T-helper 2 cell (primary cell): ENCODE data around the gene CDKN3.
"Not testable (repeated sequence)": the region's sequence is repeated elsewhere in the genome, so short reads cannot be mapped to it uniquely, and the experiment has no call there.

Source experiments
- DNase-seq, 5 experiments: peaks; one replicate each; pipeline versions ENCODE4 v3.0.0 to v3.0.0-alpha.2; 2012 to 2022

The CDKN3 gene

DNA sequence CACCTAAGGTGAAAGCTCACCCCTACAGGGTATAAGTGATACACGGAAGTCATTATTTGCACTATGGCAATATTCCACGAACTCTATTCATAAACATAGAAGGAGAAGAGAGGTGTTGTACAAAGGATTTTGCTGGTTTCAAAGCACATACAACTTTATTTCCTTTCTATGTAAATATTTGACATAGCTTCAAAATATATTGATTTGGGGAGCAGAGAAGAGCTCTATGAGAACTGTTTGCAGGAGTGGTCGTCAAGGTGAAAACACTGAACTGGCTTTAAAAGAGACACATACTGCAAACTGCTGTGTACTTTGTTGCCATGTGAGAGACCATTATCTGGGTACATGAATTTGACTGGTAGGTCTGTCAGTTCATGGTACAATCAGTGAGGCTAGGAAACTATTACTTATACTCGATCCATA lies 27.7 kb downstream of the CDKN3 start:
- no peak for DNase-seq

DNA sequence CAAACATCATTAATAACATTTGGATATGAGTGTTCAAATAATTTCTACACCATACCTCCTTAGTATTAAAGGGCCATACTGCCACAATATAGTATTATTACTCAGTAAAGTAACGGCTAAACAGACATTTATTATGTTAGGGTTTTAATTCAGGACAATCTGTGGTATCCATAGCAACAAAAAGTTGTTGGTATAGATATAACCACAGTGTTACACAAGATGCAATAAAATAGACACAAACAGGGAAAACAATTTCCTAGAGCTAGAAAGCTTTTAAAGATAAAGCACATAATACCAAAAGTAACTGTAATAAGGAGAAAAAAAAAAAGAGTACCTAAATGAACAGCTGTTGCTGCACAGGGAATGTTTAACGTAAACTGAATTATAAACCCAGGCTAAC lies 28.3 kb downstream of the CDKN3 start:
- DNase-seq: no peak

DNA sequence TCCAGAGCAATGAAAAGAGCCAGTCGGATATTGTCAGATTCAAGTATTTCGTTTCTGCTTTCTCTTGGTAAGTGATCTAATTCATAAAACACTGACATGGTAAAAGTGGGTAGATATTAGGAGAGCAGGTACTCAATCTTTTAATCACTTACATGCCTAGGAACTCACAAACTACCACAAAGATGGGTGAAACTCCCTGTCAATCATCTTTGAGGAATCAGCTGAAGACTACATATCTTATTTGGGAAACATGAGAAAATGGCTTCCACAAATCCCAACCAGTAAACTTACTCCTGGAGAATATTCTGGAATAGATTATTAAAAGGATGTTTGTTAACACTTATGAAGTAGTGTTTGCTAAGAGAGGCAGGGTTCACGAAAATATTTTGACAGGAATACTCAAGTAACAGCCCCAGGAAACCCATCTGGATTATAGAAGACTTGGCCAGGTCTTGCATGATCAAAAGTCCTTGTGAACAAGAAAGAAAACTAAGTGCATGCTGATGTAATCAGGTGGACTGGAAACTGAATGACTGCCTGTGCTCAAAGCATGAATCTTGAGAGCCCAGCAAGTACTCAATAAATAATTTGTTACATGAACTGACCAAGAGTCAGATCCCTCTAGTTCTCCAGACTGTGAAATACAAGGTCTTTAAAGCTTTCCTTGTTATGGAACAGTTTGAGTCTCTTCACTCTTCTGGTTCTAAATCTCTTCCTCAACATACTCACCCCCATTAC lies 28.9 kb downstream of the CDKN3 start:
- DNase-seq: no peak

- DNase-seq: no peak
Measured at GRCh38 chr14:54427871-54428270, 31.1 kb downstream of the CDKN3 start.

DNA sequence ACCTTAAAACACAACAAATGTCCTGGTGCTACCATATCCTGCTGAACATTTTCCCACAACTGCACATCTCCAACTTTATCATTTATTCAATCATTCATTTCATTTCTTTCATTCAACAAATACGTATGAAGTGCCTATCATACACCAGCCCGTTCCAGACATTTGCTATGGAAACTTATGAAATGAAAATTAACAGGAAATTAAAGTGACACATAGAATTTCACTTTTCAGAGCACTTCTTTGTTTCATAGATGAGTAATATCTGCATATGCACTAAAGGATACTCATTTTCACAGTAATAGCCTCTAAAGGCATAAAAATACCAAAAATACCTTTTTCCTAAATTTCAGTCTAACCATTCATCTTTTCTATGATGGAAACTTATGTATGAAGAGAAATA lies 31.7 kb downstream of the CDKN3 start:
- DNase-seq: no peak

DNA sequence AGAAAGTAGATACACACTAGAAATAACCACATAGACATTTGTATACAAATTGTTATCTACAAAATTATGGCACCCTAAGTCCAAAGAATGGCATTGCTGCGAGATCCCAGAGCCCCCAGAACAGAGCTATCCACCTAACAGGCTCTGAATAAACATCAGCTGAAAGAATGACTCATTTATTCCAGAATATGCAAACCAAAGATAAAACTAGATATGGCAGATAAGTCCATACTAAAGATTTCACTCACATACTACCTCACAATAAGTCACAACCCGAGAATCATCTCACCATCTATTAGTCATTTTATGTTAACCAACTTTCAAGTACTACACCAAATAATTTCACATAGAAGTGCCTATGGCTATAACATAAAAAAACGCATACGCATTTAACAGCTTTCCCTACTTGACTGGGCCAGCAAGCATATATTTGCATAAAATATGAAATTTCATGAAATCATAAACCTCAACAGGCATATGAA lies 38.7 kb downstream of the CDKN3 start:
- DNase-seq: peak in 1 of 5 experiments; percentile 94

GRCh38 chr14:54437954-54438353 lies 41.1 kb downstream of the CDKN3 start:
- not testable (repeated sequence) for DNase-seq

DNA sequence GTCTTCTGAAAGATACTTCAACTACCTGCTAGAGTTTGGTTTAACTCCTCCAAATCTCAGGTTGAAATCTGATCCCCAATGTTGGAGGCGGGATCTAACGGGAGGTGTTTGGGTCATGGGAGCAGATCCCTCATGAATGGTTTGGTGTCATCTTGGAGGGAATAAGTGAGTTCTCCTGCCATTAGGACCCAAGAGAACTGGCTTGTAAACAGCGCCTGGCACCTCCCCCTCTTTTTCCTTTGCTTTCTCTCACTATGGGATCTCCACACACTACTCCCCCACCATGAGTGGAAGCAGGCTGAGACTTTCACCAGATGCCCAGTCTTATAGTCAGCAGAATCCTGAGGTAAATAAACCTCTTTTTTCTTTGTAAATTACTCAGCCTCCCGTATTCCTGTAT lies 41.9 kb downstream of the CDKN3 start:
- no peak for DNase-seq

DNA sequence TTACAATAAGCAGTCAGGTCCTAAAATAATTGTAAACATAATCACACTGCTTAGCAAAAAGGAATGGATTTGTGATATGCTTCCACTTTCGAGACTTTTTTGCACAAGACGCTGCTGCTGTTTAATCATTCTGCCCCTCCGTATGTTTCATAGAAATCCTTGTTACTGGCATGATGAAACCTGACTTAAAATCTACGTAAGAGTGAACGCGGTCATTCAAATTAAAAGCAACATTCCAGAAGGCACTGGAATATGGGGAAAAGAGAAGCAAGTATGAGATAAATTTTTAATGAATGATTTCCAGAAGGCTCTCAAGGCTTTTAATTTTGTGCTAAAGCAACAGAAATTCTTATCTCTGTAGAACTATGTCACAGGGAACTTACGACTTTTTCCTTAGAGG lies 43.2 kb downstream of the CDKN3 start:
- DNase-seq: no peak

DNA sequence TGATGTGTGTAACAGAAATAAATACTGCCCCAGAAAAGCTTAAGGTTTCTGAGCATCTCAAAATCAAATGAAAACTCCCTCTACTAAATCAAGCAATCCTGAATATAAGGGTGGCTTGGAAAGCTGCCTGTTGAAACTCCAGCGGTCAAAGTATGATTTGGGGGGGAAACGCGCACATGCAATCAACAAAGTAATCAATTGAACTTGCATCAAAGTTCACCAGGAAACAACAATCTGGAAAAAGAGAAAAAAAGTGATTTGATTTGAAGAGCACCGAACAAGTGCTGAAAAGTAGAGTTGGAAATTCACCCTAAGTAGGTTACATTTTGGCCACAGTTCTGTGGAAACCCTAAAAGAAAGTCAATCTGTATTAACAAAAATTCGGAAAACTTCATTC lies 43.7 kb downstream of the CDKN3 start:
- no peak for DNase-seq

DNA sequence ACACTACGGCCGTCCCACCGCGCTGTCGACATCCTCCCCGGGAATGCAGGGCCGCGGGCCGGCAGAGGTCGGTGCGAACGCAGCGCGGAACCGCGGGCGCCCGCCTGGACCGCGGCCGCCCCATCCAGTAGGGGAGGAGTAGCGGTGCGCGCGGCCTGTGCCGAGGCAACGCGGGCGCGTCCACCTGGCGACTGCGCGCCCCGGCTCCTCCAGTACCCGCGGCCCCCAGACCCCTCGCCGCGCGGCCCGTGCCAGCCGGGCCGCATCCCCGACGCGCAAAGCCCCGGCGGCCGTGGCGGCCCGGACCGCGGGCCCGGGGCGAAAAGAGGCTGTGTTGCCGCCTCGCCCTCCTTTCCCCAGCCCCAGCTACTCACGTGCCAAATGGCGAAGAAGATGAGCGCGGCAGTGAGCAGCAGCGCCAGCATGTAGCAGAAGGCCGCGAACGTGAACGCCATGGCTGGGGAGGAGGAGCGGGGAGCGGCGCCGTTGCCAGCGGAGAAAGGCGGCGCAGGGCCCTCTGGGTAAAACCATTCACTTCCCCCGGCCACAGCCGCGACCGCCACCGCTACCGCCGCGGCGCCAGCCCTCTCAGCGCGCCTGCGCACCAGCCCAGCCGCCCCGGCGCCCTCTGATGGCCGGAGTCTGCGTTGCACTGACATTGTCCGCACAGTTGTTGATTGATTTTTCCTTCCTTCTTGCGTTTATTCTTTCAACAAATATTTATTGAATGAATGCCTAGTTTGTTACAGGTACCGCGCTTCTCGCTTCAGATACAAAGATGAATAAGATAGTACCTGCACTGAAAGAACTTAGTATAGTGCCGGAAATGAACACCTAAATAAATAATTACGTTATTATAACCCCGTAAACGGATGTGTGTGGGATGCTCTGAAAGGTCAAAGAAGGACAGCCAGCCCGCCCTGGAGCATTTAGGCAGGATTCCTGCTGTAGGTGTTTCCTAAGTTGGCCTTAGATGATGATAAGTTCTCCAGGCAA lies 44.4 kb downstream of the CDKN3 start, which contains the start of gene CNIH1:
Gene CNIH1, minus strand, starts transcription at position 502 of the 996 bp plus-strand sequence. Its CDS starts 47 bp downstream, at position 455.
- DNase-seq: peak; percentile 89 to 96 (median 91)

DNA sequence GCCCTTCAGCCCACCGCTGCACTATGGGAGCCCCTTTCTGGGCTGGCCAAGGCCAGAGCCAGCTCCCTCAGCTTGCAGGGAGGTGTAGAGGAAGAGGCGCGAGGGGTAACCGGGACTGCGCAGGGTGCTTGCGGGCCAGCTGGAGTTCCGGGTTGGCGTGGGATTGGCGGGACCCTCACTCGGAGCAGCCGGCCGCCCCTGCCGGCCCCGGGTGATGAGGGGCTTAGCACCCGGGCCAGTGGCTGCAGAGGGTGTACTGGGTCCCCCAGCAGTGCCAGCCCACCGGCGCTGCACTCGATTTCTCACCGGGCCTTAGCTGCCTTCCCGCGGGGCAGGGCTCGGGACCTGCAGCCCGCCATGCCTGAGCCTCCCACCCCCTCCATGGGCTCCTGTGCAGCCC lies 46.2 kb downstream of the CDKN3 start:
- DNase-seq: not testable (repeated sequence)

- DNase-seq: no peak
Measured at GRCh38 chr14:54443981-54444380, 47.2 kb downstream of the CDKN3 start.

GRCh38 chr14:54444681-54445080 lies 47.9 kb downstream of the CDKN3 start:
- DNase-seq: no peak

- DNase-seq: no peak
Measured at GRCh38 chr14:54446161-54446693, 49.4 kb downstream of the CDKN3 start.

- no peak for DNase-seq
Measured at GRCh38 chr14:54447231-54447692, 50.5 kb downstream of the CDKN3 start.

DNA sequence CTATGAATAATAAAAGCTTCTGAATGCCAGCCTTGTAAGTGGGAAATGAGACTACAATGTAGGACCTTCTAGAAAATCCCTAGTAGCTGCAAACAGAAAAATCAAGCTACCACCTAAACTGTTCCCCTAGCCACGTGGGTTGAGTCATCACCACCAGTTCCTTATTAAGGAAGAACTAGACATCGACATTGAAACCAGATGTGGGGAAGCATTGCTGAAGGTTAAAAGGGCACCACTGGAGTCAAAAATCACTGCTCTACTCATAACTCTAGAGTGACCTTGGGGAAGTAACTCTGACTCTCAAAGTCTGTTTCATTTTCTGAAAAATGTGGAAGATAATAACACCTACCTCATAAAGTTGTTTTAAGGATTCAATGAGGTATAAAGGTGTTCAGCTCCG lies 53.7 kb downstream of the CDKN3 start:
- no peak for DNase-seq

DNA sequence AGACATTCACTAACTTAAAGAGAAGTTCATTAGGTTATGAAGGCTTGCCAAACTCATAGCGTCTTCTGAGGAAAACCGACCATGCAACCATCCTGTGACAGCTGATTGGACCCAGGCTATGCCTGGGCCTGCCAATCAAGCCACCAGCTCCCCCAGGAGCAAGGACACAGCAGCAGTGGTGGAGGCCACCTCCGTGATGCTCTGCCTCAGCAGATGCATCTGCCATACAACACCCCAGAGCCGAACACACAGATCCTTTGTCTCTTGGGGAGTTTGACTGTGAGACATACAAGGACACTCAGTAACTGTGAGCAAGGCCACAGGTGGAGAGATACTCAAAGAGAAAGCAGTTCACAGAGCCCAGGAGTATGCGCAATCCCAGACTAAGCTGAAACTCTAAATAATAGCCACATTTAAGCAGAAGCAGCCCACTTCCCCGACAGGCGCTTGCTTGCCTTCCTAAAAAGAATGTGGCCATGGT lies 54.4 kb downstream of the CDKN3 start:
- no peak for DNase-seq

DNA sequence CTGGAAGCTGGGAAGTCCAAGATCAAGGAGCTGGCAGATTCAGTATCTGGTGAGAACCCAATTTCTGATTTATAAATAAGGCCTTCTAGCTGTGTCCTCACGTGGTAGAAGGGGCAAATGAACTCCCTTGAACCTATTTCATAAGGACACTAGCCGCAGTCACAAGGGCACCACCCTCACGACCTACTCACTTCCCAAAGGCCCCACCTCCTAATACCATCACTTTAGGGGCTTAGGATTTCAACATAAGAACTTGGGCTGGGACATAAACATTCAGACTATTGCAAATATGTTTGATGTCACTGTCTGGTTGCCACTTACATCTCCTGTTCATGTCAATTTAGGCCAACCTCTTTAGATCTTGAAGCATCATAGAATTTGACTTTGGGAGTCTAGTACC lies 55.2 kb downstream of the CDKN3 start:
- DNase-seq: no peak

GRCh38 chr14:54453252-54453651 lies 56.4 kb downstream of the CDKN3 start:
- DNase-seq: no peak

- DNase-seq: not testable (repeated sequence)
Measured at GRCh38 chr14:54453990-54454389, 57.2 kb downstream of the CDKN3 start.

GRCh38 chr14:54455363-54455762 lies 58.6 kb downstream of the CDKN3 start:
- DNase-seq: no peak
